ENCODE measurements around the gene AP1G1.
"Not testable (repeated sequence)": the region's sequence is repeated elsewhere in the genome, so short reads cannot be mapped to it uniquely, and the experiment has no call there.

AP1G1 gene

DNA sequence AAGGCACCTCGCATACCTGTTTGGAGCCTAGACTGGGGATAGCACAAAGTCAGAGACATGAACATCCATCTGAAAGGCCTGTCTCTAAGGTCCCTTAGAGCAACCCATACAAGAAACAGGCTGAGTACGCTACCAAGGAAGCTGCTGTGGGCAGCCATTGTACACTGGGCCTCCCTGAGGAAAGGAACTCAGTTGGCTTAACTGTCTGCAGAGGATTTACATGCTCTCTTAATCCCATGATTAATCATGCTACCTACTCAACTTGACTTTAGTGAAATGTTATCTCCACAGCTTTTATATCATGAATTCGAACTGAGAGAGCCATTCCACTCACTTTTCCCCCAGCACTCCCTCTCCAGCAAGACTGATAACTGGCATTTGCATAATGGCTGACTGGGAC, 110.1 kb downstream of the AP1G1 start:
- no peak for DNase-seq

DNA sequence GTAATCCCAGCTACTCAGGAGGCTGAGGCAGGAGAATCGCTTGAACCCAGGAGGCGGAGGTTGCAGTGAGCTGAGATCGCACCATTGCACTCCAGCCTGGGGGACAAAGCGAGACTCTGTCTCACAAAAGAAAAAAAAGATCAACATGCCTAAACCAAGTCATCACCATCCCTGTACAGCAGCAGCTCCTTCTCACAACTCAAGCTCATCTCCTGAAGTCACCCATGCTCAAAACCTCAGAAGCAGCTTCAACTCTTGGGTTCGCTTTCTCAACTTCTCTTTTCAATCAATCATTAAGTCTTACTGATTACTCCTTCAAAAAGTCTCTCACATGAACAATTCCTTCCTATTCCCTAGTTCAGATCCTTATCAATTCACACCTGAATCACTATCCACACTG, 115.5 kb downstream of the AP1G1 start:
- no peak for DNase-seq

DNA sequence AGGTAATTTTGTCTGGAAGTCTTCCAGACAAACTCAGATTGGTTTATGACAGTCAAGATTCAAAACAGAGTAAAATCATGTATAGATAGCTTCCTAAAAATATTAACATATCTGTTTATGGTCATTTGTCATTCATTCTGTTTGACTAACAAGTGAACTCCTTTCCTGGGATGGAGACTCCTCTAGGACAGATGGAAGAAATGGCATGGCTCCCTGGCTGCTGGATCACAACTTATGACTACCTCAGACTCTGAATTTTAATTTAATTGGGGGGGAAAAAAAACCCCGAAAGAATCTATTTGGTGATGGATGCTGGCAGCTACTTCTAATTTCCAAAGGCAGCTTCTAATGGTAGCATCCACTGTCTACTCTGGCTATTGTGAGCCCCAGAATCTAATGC, 118.7 kb downstream of the AP1G1 start:
- no peak for DNase-seq

DNA sequence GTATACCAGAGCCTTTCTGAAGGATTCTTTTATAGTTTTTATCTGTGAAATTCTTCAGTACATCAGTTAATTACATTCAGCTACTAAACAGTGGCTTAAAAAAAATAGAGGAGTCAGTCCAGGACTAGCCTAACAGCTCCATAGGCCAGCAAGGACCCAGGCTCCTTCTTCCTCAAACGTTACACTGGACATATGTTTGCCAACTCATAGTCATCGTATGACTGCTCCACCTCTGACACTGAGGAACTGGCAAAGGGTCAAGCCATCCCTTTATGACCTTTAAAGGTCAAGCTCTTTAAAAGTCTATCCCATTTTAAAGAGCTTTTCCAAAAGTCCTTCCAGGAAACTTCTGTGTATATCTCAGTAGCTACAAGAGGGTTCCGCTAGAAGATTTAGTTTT, 120.8 kb downstream of the AP1G1 start:
- no peak for DNase-seq

DNA sequence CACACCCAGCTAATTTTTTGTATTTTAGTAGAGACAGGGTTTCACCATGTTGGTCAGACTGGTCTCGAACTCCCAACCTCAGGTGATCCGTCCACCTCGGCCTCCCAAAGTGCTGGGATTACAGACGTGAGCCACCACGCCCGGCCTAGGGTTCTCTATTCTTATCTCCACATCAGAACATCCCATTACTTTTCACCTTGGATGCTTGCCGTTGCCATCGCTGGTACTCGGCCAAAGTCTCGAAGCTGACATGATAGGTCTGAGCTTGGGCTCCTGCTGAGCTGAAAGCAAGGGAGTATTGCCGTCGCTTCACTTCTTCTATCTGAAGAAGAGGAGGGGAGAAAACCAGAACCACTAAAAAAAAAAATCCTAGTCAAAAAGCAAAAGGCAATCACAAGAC, 124.4 kb downstream of the AP1G1 start:
- DNase-seq: not testable (repeated sequence)

DNA sequence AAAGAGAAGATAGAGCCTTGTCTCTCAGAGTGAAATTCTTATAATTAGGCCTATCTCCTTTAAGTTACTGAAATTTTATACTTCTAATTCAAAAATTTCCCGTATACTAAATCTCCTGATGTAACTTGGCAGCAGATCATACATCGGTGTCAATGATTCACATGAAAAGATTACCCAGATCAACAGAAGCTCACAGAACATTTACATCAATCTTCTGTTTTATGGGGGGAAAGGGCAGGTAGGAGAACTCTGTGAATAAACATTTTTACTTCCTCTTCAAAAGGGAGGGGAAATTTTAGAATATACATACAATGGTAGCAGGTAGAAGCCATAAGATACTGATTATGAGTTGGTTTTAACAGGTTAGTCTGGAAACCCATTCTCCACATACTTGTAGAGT, 127.3 kb downstream of the AP1G1 start:
- DNase-seq: no peak

Measured in activated naive CD4-positive, alpha-beta T cell (primary cell).